MV-4-11 (cell line): Measurements from ENCODE around the gene IL6R.

ENCODE experiments used
- DNase-seq: peaks from one replicate; lab custom pipeline; 2025; lab: John Stamatoyannopoulos, UW

Gene IL6R

DNA sequence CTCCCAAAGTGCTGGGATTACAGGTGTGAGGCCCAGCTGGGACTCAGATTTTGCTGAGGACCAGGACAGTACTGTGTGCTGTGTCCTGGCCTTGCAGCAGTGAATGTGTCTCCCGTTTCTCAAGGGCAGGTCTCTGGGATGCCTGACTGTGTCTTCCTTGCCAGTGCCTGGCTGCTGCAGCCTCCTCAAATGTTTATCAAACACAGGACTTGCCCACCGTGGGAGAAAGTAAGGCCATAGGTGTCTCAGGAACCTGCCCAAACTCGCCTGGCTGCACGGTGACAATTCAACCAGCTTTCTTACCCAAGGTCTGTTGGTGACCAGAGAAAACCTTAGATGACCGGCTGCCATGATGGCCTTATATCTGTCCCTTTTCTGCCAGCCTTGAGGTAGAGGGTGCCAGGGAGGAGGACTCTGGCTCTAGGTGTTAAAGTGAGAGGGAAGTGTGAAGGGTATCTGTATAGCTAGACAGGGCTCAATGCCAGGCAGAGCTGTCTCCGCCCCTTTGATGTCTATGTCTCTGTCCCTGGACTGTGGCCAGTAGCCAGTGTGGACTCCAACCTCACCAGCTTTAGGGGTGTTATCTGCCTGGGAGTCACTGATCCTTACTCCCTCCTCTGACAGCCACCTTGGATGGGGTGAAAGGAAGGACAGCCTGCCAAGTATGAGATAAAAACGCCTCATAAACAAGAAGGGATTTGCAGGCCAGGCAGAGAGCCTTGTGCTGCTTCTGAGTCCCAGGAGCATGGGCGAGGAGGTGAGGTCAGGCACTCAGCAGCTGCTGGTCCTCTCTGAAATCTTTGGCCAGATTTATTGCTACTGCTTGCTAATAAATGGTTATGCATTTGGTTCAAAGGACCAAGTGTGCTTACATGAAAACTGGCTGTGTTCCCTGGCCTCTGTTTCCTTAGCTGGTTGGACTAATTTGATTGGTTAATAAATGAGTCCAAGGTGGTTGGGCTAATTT lies 22.3 kb downstream of the IL6R start:
- DNase-seq: no peak

GRCh38 chr1:154429118-154429517 lies 24.0 kb downstream of the IL6R start:
- DNase-seq: no peak

GRCh38 chr1:154429841-154430611 lies 24.9 kb downstream of the IL6R start:
- DNase-seq: no peak

GRCh38 chr1:154430903-154431302 lies 25.8 kb downstream of the IL6R start:
- DNase-seq: no peak

- peak; percentile 89 for DNase-seq
Measured at GRCh38 chr1:154431586-154432373, 26.6 kb downstream of the IL6R start.

DNA sequence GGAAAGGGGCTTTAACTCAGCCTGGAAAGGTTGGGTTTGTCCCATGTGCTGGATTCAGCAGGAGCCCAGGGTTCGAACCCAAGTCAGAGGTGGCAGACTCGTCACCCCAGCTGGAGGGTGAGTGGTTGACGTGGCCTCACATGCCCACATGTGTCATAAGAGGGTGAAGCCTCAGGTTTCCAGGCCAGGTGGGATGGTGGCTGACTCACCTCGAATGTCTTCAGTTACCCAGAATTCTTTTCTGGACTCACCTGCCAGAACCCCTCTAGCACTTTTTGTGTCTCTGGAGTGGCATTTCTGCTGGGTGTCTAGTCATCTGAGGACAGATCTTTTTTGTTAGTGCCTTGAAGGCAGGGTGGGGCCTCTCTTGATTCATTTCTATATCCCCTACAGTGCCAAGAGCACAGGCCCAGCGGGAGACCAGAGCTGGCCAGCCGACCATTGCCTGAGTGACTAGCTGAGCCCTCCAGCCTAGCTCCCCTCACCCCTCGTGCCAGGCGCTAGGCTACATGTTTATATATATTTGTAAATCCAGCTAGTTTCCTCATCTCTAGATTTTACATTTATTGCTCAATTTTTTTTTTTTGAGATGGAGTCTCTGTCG lies 28.1 kb downstream of the IL6R start:
- DNase-seq: peak; percentile 25

GRCh38 chr1:154434346-154435085 lies 29.4 kb downstream of the IL6R start:
- DNase-seq: no peak

GRCh38 chr1:154435599-154436200 lies 30.6 kb downstream of the IL6R start:
- DNase-seq: no peak

DNA sequence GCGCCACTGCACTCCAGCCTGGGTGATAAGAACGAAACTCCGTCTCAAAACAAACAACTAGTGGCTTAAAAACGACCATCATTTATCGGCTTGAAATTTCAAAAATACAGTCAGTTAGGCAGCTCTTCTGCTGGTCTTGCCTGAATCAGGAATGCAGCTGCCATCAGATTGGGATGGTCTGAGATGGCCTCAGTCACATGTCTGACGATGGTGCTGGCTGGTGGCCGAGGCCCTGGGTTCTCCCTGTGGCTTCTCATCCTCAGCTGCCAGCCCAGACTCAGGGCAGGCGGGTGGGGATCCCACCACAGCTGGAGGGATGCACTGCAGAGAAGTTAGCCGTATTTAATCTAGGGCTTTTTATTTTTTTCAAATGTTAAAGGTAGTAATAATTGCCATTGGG lies 31.3 kb downstream of the IL6R start:
- DNase-seq: no peak

DNA sequence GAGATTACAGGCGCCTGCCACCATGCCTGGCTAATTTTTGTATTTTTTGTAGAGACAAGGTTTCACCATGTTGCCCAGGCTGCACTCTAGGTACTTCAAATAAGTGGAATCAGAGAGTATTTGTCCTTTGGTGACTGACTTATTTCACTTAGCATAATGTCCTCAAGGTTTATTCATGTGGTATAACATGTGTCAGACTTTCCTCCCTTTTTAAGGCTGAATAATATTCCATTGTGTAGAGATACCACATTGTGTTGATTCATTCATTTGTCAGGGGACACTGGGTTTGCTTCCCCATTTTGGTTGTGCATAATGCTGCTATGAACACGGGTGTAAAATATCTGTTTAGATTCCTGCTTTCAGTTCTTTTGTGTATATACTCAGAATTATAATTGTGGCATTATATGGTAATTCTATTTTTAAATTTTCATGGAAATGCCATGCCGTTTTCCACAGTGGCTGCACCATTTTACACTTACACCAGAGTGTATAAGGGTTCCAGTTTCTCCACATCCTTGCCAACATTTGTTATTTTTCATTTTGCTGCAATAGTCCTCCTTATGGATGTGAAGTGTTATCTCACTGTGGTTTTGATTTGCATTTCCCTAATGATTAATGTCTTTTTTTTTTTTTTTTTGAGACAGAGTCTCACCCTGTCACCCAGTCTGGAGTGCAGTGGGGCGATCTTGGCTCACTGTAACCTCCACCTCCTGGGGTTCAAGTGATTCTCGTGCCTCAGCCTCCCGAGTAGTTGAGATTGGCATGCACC lies 35.1 kb downstream of the IL6R start:
- DNase-seq: peak; percentile 22

- DNase-seq: no peak
Measured at GRCh38 chr1:154441241-154441888, 36.2 kb downstream of the IL6R start.

GRCh38 chr1:154442006-154442740 lies 37.0 kb downstream of the IL6R start:
- no peak for DNase-seq

DNA sequence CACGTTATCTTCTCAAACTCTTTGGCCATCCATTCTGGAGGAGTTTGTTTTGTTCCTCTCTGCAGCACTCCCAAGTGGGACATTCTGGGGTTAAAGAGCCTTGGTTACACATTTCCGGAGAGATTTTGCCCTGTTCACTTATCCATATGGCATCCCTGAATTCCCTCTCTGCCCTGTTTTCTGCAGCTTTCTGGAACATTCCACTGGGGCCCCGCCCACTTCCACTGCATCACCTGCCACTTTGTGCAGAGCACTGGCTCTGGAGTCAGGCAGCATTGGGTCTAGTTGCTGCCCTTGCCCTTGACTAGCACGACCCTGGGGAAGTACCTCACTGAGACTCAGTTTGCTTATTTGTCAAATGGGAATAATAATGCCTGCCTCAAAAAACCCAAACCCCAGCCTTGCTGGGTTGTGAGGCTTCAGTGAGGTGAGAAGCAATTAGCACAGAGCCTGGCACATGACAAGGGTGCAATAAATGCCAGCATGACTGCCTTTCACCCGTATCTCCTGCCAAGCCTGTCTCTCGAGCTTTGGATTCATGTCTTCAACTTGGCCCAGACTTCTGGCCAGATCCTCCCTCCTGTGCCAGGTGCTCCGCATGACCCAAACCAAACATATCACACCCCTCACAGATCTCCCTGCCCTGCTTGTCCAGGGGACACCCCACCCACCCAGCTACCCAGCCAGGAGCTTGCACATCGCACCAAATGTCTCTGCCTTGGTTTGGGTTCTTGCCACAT lies 38.3 kb downstream of the IL6R start:
- no peak for DNase-seq

DNA sequence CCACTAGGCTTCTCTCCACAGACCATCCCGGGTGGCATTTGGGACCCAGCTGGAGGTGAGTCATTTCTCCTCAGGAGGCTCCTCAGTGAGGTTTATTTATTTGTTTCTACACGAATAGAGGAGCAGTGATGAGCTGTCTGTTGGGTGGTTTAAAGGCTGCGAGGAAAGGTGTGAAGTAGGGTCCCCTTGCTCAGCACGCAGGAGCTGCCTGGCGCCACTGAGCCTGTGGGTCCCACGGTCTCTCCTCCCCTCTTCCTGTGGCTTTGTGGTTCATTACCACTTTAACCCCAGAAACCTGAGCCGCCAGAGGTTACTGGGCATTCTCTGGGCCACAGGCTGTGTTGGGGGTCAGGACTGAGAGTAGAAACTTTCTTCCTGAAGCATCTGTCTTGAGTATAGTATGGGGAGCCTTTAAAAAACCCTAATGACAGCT lies 39.9 kb downstream of the IL6R start:
- peak; percentile 48 for DNase-seq

- no peak for DNase-seq
Measured at GRCh38 chr1:154446292-154446691, 41.1 kb downstream of the IL6R start.

DNA sequence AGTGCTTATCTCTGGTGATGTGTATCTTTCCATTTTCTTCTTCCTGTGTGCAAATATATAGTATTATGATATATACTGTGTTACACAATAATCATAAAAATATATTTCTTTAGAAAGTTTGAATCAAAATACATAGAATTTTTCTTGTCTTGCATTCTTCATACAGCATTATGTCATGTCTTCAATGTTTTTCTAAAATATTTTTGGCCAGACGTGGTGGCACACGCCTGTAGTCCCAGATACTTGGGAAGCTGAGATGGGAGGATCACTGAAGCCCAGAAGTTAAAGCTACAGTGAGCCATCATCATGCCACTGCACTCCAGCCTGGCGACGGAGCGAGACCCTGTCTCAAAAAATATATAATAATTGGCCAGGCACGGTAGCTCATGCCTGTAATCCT lies 41.6 kb downstream of the IL6R start:
- DNase-seq: no peak

DNA sequence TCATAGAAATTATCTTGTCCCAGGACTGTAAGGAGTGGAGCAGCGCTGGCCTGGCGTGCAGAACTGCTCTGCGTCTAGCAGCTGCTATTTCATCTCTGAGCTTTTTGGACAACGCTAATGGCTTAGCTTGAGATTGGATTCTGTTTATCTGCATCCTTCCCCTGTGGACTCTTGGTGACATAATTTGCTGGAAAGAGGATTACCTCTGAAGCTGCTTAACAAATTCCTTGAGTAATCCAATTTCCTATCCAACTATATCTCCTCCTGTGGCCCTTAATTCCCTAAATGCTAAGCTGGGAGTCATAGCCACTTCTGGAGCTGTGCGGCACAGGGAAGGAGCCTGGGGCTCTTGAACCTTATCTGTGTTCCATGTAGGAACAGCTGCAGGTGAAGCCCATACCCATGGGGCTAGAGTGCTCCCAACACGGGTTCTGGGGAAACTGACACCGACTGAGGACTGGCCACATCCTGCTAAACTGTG lies 43.2 kb downstream of the IL6R start:
- DNase-seq: no peak

DNA sequence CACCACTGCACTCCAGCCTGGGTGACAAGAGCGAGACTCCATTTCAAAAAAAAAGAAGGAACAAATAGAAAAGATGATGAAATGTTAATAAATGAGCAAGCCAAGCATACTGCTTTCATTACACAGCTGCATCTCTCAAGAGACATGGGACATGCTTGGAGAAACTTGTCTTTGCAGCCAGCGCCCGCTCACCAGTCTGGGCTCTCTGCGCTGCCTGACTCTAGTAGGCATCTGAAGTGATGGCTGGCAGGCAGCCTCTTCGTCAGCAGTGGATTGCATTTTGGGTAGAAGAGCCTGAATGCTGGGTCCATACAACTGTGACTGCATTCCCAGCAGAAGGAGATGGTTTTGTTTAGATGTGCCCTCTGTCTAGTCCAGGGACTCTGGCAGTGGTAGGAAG lies 48.0 kb downstream of the IL6R start:
- peak; percentile 8 for DNase-seq
